DND-41 (cell line): Measurements from ENCODE around the gene MYCBP.

Experiments used
- ATAC-seq: fragments of 200-7000 bp; cut with Tn5 transposase; 3 replicates; pipeline ENCODE4 v1.9.1; 2021; ENCODE audit warnings: low read depth; ENCODE audit not compliant: insufficient read depth
- DNase-seq: peaks from one replicate; pipeline ENCODE4 v3.0.0-alpha.2; 2020
- H2AFZ ChIP-seq: 2 replicates; pipeline ENCODE4 v1.6.0; 2012; ENCODE audit warnings: low read depth, low read length
- H3K27ac ChIP-seq: 2 replicates; pipeline ENCODE4 v1.5.1; 2012; ENCODE audit warnings: low read length, inconsistent platforms
- H3K27me3 ChIP-seq: fragments of 200-600 bp; sonication (generic); 2 replicates; pipeline ENCODE4 v1.6.0; 2012; ENCODE audit warnings: low read length, mild to moderate bottlenecking, inconsistent platforms; ENCODE audit not compliant: insufficient read depth, poor library complexity
- H3K36me3 ChIP-seq: 2 replicates; pipeline ENCODE4 v1.5.1; 2012; ENCODE audit warnings: low read length, inconsistent platforms; ENCODE audit not compliant: insufficient read depth
- H3K4me1 ChIP-seq: 2 replicates; pipeline ENCODE4 v1.5.1; 2012; ENCODE audit warnings: mild to moderate bottlenecking, low read length; ENCODE audit not compliant: insufficient read depth
- H3K4me2 ChIP-seq: 2 replicates; pipeline ENCODE4 v1.6.0; 2012; ENCODE audit warnings: mild to moderate bottlenecking, moderate library complexity, low read length, inconsistent platforms; ENCODE audit not compliant: insufficient read depth
- H3K4me3 ChIP-seq, 2 experiments: fragments of 200-600 bp in 1 of 2; shearing (Covaris generic) in 1 of 2; 2 replicates each; pipeline ENCODE4 v1.5.1; 2012 to 2016; ENCODE audit warnings: inconsistent platforms in 2 of 2, low read length in 2 of 2, mild to moderate bottlenecking in 2 of 2, low read depth in 1 of 2, moderate library complexity in 1 of 2
- H3K79me2 ChIP-seq: 2 replicates; pipeline ENCODE4 v1.6.0; 2012; ENCODE audit warnings: low read length, inconsistent platforms; ENCODE audit not compliant: insufficient read depth
- H3K9ac ChIP-seq: 2 replicates; pipeline ENCODE4 v1.6.0; 2012; ENCODE audit warnings: low read depth, mild to moderate bottlenecking, inconsistent platforms, low read length, moderate library complexity
- H3K9me3 ChIP-seq: 2 replicates; pipeline ENCODE4 v1.5.1; 2012; ENCODE audit warnings: low read length, moderate library complexity, mild to moderate bottlenecking, inconsistent platforms; ENCODE audit not compliant: insufficient read depth, severe bottlenecking
- H4K20me1 ChIP-seq: 2 replicates; pipeline ENCODE4 v1.6.0; 2012; ENCODE audit warnings: low read length; ENCODE audit not compliant: insufficient read depth
- CTCF ChIP-seq: IDR thresholded peaks from 2 replicates; pipeline ENCODE4 v1.5.1; 2012; ENCODE audit warnings: borderline replicate concordance, low read length, moderate library complexity, mild to moderate bottlenecking; ENCODE audit not compliant: poor library complexity, severe bottlenecking; ENCODE audit errors: extremely low read depth
- EZH2 ChIP-seq: IDR thresholded peaks from 3 replicates; pipeline ENCODE4 v1.6.1; 2012; ENCODE audit warnings: borderline replicate concordance, low read depth, mild to moderate bottlenecking, moderate library complexity, low read length, inconsistent platforms; ENCODE audit not compliant: severe bottlenecking

MYCBP gene

GRCh38 chr1:38898653-38899230, 25.6 kb upstream of the MYCBP start:
- H4K20me1 ChIP-seq = no peaks in the 10 kb centered on the region
- no peak overlapping the region for H3K27ac ChIP-seq
- TF ChIP-seq CTCF (no peak), EZH2 (no peak)
- H3K9ac ChIP-seq = no peak overlapping the region
- no peaks in the 10 kb centered on the region for H3K27me3 ChIP-seq
- no peaks in the 10 kb centered on the region for H3K79me2 ChIP-seq
- H3K4me2 ChIP-seq = no peak overlapping the region
- no peak overlapping the region for H3K4me3 ChIP-seq
- no peaks in the 10 kb centered on the region for H3K9me3 ChIP-seq
- ATAC-seq (no peak), DNase-seq (no peak)
- H3K36me3 ChIP-seq = no peaks in the 10 kb centered on the region
- H3K4me1 ChIP-seq = no peaks in the 10 kb centered on the region
- H2AFZ ChIP-seq = no peak overlapping the region

- no peak for ATAC-seq
- Histone ChIP-seq H3K4me3 (no peak overlapping the region), H2AFZ (no peak overlapping the region), H3K27me3 (no peaks in the 10 kb centered on the region), H3K27ac (no peak overlapping the region), H3K79me2 (no peaks in the 10 kb centered on the region), H3K4me2 (no peak overlapping the region), H3K36me3 (no peaks in the 10 kb centered on the region), H4K20me1 (no peaks in the 10 kb centered on the region), H3K4me1 (no peaks in the 10 kb centered on the region), H3K9me3 (no peaks in the 10 kb centered on the region), H3K9ac (no peak overlapping the region)
- TF ChIP-seq EZH2 (no peak), CTCF (no peak)
- DNase-seq = no peak
Measured at GRCh38 chr1:38896169-38896568, 23.0 kb upstream of the MYCBP start.

GRCh38 chr1:38892976-38893375, 19.8 kb upstream of the MYCBP start:
- H3K4me2 ChIP-seq = no peak overlapping the region
- no peak overlapping the region for H2AFZ ChIP-seq

More at GRCh38 chr1:38892976-38893375, 19.8 kb upstream of the MYCBP start:
- Histone ChIP-seq H4K20me1 (no peaks in the 10 kb centered on the region), H3K27me3 (no peaks in the 10 kb centered on the region), H3K9me3 (no peaks in the 10 kb centered on the region), H3K9ac (no peak overlapping the region), H3K79me2 (no peaks in the 10 kb centered on the region), H3K27ac (no peak overlapping the region), H3K36me3 (no peaks in the 10 kb centered on the region), H3K4me1 (no peaks in the 10 kb centered on the region), H3K4me3 (no peak overlapping the region)
- ATAC-seq = no peak
- no peak for DNase-seq
- TF ChIP-seq EZH2 (no peak), CTCF (no peak)
